HepG2 (cell line): ENCODE data around the gene AHSA1. TPM values are rescaled to one million over a fixed set of nuclear protein-coding genes. Genes with fewer than 3 reads are reported as not detected.

Experiments used
- E2F1 ChIP-seq: sonication (generic); formaldehyde crosslinking; IDR thresholded peaks from 2 replicates; pipeline ENCODE4 v1.5.0; 2020; ENCODE audit warnings: missing genetic modification reagents
- FOXC1 ChIP-seq: sonication (generic); formaldehyde crosslinking; IDR thresholded peaks from 2 replicates; pipeline ENCODE4 v1.8.0; 2022; ENCODE audit warnings: mild to moderate bottlenecking, missing genetic modification reagents, borderline replicate concordance
- MTA1 ChIP-seq: sonication (generic); formaldehyde crosslinking; IDR thresholded peaks from 2 replicates; pipeline ENCODE4 v1.4.0; 2020; ENCODE audit warnings: missing genetic modification reagents, mild to moderate bottlenecking, borderline replicate concordance
- NFATC3 ChIP-seq: sonication (generic); formaldehyde crosslinking; IDR thresholded peaks from 2 replicates; pipeline ENCODE4 v1.5.1; 2020; ENCODE audit warnings: mild to moderate bottlenecking, missing genetic modification reagents
- TCF7 ChIP-seq: sonication (generic); IDR thresholded peaks from 2 replicates; pipeline ENCODE4 v1.6.1; 2016; ENCODE audit warnings: antibody characterized with exemption, low read depth
- ZBTB21 ChIP-seq: sonication (generic); formaldehyde crosslinking; IDR thresholded peaks from 2 replicates; pipeline ENCODE4 v1.4.0; 2020; ENCODE audit warnings: missing genetic modification reagents
- ZNF318 ChIP-seq: sonication (generic); formaldehyde crosslinking; IDR thresholded peaks from 2 replicates; pipeline ENCODE4 v1.4.0; 2020; ENCODE audit warnings: mild to moderate bottlenecking, missing genetic modification reagents
- ZNF549 ChIP-seq: sonication (generic); formaldehyde crosslinking; IDR thresholded peaks from 2 replicates; pipeline ENCODE4 v1.5.0; 2020; ENCODE audit warnings: missing genetic modification reagents
- ZNF570 ChIP-seq: sonication (generic); formaldehyde crosslinking; IDR thresholded peaks from 2 replicates; pipeline ENCODE4 v1.4.0; 2020; ENCODE audit warnings: mild to moderate bottlenecking, missing genetic modification reagents, borderline replicate concordance
- ZNF619 ChIP-seq: sonication (generic); formaldehyde crosslinking; IDR thresholded peaks from 2 replicates; pipeline ENCODE4 v1.4.0; 2020; ENCODE audit warnings: mild to moderate bottlenecking, missing genetic modification reagents
- polyA plus RNA-seq, 8 experiments: library from polyadenylated mRNA; depleted of rRNA in 3 of 8; stranded (reverse) in 7 of 8; unstranded in 1 of 8; fragments of >200 nt; fragmentation: Illumina TruSeq in 4 of 8; extraction: Trizol in 4 of 8; gene quantifications; 2 replicates each; pipeline versions ENCODE4 v1.2.1 to v1.2.3, GENCODE V29; 2011 to 2016; ENCODE audit warnings: low read depth in 4 of 8, missing spikeins in 1 of 8, mixed read lengths in 1 of 8; ENCODE audit not compliant: insufficient read depth in 1 of 8
- total RNA-seq, 5 experiments: library from RNA; depleted of rRNA; stranded (reverse); fragments of >200 nt; fragmentation: Illumina TruSeq; extraction: Trizol; gene quantifications; 2 replicates each; pipeline ENCODE4 v1.2.3, GENCODE V29; 2016; ENCODE audit warnings: low read depth in 1 of 5
- TF ChIP-seq, protein P1 (sequence below): sonication (generic); formaldehyde crosslinking; IDR thresholded peaks from 2 replicates; pipeline ENCODE4 v1.9.0; 2021; ENCODE audit warnings: mild to moderate bottlenecking, missing genetic modification reagents
- TF ChIP-seq, protein P2 (sequence below): sonication (generic); formaldehyde crosslinking; IDR thresholded peaks from 2 replicates; pipeline ENCODE4 v1.4.0; 2020; ENCODE audit warnings: missing genetic modification reagents, mild to moderate bottlenecking, borderline replicate concordance

AHSA1 gene
- total and polyA plus RNA-seq, 2 of the 13 experiments (the other 11 are each of a cell fraction or from before 2014, with no cell fraction given): 113 to 241 TPM

- TF ChIP-seq, protein P1, sequence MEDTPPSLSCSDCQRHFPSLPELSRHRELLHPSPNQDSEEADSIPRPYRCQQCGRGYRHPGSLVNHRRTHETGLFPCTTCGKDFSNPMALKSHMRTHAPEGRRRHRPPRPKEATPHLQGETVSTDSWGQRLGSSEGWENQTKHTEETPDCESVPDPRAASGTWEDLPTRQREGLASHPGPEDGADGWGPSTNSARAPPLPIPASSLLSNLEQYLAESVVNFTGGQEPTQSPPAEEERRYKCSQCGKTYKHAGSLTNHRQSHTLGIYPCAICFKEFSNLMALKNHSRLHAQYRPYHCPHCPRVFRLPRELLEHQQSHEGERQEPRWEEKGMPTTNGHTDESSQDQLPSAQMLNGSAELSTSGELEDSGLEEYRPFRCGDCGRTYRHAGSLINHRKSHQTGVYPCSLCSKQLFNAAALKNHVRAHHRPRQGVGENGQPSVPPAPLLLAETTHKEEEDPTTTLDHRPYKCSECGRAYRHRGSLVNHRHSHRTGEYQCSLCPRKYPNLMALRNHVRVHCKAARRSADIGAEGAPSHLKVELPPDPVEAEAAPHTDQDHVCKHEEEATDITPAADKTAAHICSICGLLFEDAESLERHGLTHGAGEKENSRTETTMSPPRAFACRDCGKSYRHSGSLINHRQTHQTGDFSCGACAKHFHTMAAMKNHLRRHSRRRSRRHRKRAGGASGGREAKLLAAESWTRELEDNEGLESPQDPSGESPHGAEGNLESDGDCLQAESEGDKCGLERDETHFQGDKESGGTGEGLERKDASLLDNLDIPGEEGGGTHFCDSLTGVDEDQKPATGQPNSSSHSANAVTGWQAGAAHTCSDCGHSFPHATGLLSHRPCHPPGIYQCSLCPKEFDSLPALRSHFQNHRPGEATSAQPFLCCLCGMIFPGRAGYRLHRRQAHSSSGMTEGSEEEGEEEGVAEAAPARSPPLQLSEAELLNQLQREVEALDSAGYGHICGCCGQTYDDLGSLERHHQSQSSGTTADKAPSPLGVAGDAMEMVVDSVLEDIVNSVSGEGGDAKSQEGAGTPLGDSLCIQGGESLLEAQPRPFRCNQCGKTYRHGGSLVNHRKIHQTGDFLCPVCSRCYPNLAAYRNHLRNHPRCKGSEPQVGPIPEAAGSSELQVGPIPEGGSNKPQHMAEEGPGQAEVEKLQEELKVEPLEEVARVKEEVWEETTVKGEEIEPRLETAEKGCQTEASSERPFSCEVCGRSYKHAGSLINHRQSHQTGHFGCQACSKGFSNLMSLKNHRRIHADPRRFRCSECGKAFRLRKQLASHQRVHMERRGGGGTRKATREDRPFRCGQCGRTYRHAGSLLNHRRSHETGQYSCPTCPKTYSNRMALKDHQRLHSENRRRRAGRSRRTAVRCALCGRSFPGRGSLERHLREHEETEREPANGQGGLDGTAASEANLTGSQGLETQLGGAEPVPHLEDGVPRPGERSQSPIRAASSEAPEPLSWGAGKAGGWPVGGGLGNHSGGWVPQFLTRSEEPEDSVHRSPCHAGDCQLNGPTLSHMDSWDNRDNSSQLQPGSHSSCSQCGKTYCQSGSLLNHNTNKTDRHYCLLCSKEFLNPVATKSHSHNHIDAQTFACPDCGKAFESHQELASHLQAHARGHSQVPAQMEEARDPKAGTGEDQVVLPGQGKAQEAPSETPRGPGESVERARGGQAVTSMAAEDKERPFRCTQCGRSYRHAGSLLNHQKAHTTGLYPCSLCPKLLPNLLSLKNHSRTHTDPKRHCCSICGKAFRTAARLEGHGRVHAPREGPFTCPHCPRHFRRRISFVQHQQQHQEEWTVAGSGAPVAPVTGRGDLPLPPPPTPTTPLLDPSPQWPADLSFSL (CRISPR knock-in tag): no peak
- TF ChIP-seq ZNF318 (no peak), MTA1 (no peak), TCF7 (no peak), ZNF619 (CRISPR knock-in tag) (no peak), ZNF549 (CRISPR knock-in tag) (no peak), NFATC3 (CRISPR knock-in tag) (no peak), ZBTB21 (no peak), E2F1 (CRISPR knock-in tag) (no peak), ZNF570 (CRISPR knock-in tag) (no peak), FOXC1 (CRISPR knock-in tag) (no peak)
- TF ChIP-seq, protein P2, sequence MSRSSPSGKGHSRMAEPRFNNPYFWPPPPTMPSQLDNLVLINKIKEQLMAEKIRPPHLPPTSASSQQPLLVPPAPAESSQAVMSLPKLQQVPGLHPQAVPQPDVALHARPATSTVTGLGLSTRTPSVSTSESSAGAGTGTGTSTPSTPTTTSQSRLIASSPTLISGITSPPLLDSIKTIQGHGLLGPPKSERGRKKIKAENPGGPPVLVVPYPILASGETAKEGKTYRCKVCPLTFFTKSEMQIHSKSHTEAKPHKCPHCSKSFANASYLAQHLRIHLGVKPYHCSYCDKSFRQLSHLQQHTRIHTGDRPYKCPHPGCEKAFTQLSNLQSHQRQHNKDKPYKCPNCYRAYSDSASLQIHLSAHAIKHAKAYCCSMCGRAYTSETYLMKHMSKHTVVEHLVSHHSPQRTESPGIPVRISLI (CRISPR knock-in tag): no peak
- TF ChIP-seq, all 625 proteins: peak for 0
These were observed 21.9 kb upstream of the AHSA1 start (continued) for GRCh38 chr14:77436042-77436441.
